Fibroblast of pulmonary artery (primary cell): ENCODE data around the gene EXOC6B.
A peak's percentile ranks its signal among the peaks of the same experiment; 100 is the strongest.

ENCODE experiments used
- DNase-seq: peaks from one replicate; pipeline ENCODE4 v3.0.0-alpha.2; 2010; ENCODE audit warnings: low read depth
- H3K4me3 ChIP-seq: replicated peaks from 2 replicates; pipeline ENCODE4 v1.5.1; 2011; ENCODE audit warnings: low read depth, mild to moderate bottlenecking, control low read depth, low read length, moderate library complexity
- CTCF ChIP-seq: IDR thresholded peaks from 2 replicates; pipeline ENCODE4 v1.5.1; 2011; ENCODE audit warnings: mild to moderate bottlenecking, control low read depth, low read length, inconsistent platforms; ENCODE audit errors: missing control alignments

The EXOC6B gene

GRCh38 chr2:72255540-72255939 is 570.3 kb downstream of the EXOC6B start:
- TF ChIP-seq CTCF = no peak
- no peak for DNase-seq
- no peak overlapping the region for H3K4me3 ChIP-seq

GRCh38 chr2:72254831-72255451 is 570.9 kb downstream of the EXOC6B start:
- no peak overlapping the region for H3K4me3 ChIP-seq
- no peak for TF ChIP-seq CTCF
- no peak for DNase-seq

- H3K4me3 ChIP-seq = no peak overlapping the region
- no peak for DNase-seq
- no peak for TF ChIP-seq CTCF
Measured at GRCh38 chr2:72238311-72238710, 587.5 kb downstream of the EXOC6B start.

- no peak overlapping the region for H3K4me3 ChIP-seq
- no peak for DNase-seq
- no peak for TF ChIP-seq CTCF
Measured at GRCh38 chr2:72237549-72237948, 588.3 kb downstream of the EXOC6B start.

- no peak overlapping the region for H3K4me3 ChIP-seq
- DNase-seq = peak; percentile 80
- no peak for TF ChIP-seq CTCF
Measured at GRCh38 chr2:72236445-72237067, 589.3 kb downstream of the EXOC6B start.

GRCh38 chr2:72235497-72236415 is 590.1 kb downstream of the EXOC6B start:
- no peak for DNase-seq
- H3K4me3 ChIP-seq = no peak overlapping the region
- TF ChIP-seq CTCF = no peak
